Naive B cell (primary cell): ENCODE results near the gene LPCAT1. TPM values are rescaled to one million over a fixed set of nuclear protein-coding genes. Genes with fewer than 3 reads are reported as not detected.
"Not testable (repeated sequence)": the region's sequence is repeated elsewhere in the genome, so short reads cannot be mapped to it uniquely, and the experiment has no call there.

Experiments
- ATAC-seq, 2 donors: fragments of 150-1000 bp; cut with Tn5 transposase; 2 replicates each; pipeline ENCODE4 v1.10.0; 2021; ENCODE audit warnings: low read depth in 2 of 2, mild to moderate bottlenecking in 2 of 2, moderate library complexity in 2 of 2
- DNase-seq: peaks from one replicate; pipeline ENCODE4 v3.0.0; 2022
- H3K27ac Mint-ChIP-seq, 6 donors: one replicate each; pipeline ENCODE4 v1.8.0; 2020 to 2022; ENCODE audit warnings: mild to moderate bottlenecking in 6 of 6, mixed read lengths in 6 of 6, moderate library complexity in 5 of 6, inconsistent platforms in 2 of 6
- H3K27me3 Mint-ChIP-seq, 3 donors: one replicate each; pipeline ENCODE4 v1.8.0; 2021 to 2022; ENCODE audit warnings: mixed read lengths in 3 of 3, mild to moderate bottlenecking in 1 of 3
- H3K36me3 Mint-ChIP-seq, 2 donors: one replicate each; pipeline ENCODE4 v1.8.0; 2020 to 2022; ENCODE audit warnings: mixed read lengths in 2 of 2, inconsistent platforms in 1 of 2, mild to moderate bottlenecking in 1 of 2
- H3K4me1 Mint-ChIP-seq, 3 donors: one replicate each; pipeline ENCODE4 v1.8.0; 2020 to 2022; ENCODE audit warnings: mixed read lengths in 3 of 3, inconsistent platforms in 1 of 3, mild to moderate bottlenecking in 1 of 3, moderate library complexity in 1 of 3
- H3K4me3 Mint-ChIP-seq, 8 donors: one replicate each; pipeline ENCODE4 v1.8.0; 2020 to 2022; ENCODE audit warnings: mild to moderate bottlenecking in 8 of 8, mixed read lengths in 8 of 8, moderate library complexity in 8 of 8, inconsistent platforms in 2 of 8
- H3K9me3 Mint-ChIP-seq, 7 donors: one replicate each; pipeline ENCODE4 v1.8.0; 2020 to 2022; ENCODE audit warnings: mixed read lengths in 7 of 7, mild to moderate bottlenecking in 5 of 7, inconsistent platforms in 2 of 7, moderate library complexity in 1 of 7
- polyA plus RNA-seq, 6 donors: library from polyadenylated mRNA; unstranded; fragments of 300-500 nt; fragmentation: Illumina TruSeq; gene quantifications; one replicate each; pipeline ENCODE4 v1.2.3, GENCODE V29; 2021; ENCODE audit warnings: low read depth in 6 of 6

The LPCAT1 gene
- polyA plus RNA-seq, 6 donors from 2014 or later, result 19.5 to 63.3 (median 52.7) TPM

GRCh38 chr5:1511048-1511447 lies 12.7 kb downstream of the LPCAT1 start:
- H3K27ac Mint-ChIP-seq, result peak overlapping the region in 2 of 6 donors; percentile 82 to 89
- H3K27me3 Mint-ChIP-seq, result no peaks in the 10 kb centered on the region
- H3K36me3 Mint-ChIP-seq, result peaks cover 0 to 5% of the 10 kb centered on the region in 2 donors
- ATAC-seq (peak; percentile 35 to 62), DNase-seq (no peak)
- H3K9me3 Mint-ChIP-seq, result no peaks in the 10 kb centered on the region
- no peak overlapping the region for H3K4me3 Mint-ChIP-seq
- H3K4me1 Mint-ChIP-seq, result peaks cover 36 to 49% (median 41%) of the 10 kb centered on the region in 3 donors

- no peak overlapping the region for H3K4me3 Mint-ChIP-seq
- peak overlapping the region in 1 of 6 donors; percentile 82 for H3K27ac Mint-ChIP-seq
- peaks cover 36 to 49% (median 41%) of the 10 kb centered on the region in 3 donors for H3K4me1 Mint-ChIP-seq
- H3K27me3 Mint-ChIP-seq, result no peaks in the 10 kb centered on the region
- H3K36me3 Mint-ChIP-seq, result peaks cover 0 to 5% of the 10 kb centered on the region in 2 donors
- DNase-seq (no peak), ATAC-seq (no peak)
- no peaks in the 10 kb centered on the region for H3K9me3 Mint-ChIP-seq
Measured at GRCh38 chr5:1510631-1511030, 13.1 kb downstream of the LPCAT1 start.

- H3K27ac Mint-ChIP-seq, result peak overlapping the region in 4 of 6 donors; percentile 56 to 87 (median 78)
- H3K4me1 Mint-ChIP-seq, result peaks cover 36 to 48% (median 42%) of the 10 kb centered on the region in 3 donors
- no peaks in the 10 kb centered on the region for H3K27me3 Mint-ChIP-seq
- ATAC-seq (no peak), DNase-seq (no peak)
- peaks cover 0 to 5% of the 10 kb centered on the region in 2 donors for H3K36me3 Mint-ChIP-seq
- no peaks in the 10 kb centered on the region for H3K9me3 Mint-ChIP-seq
- H3K4me3 Mint-ChIP-seq, result no peak overlapping the region
Measured at GRCh38 chr5:1510151-1510561, 13.6 kb downstream of the LPCAT1 start.

- peaks cover 0 to 5% of the 10 kb centered on the region in 2 donors for H3K36me3 Mint-ChIP-seq
- H3K4me3 Mint-ChIP-seq, result no peak overlapping the region
- DNase-seq (no peak), ATAC-seq (no peak)
- no peaks in the 10 kb centered on the region for H3K27me3 Mint-ChIP-seq
- H3K27ac Mint-ChIP-seq, result peak overlapping the region in 4 of 6 donors; percentile 6 to 82 (median 64)
- H3K9me3 Mint-ChIP-seq, result no peaks in the 10 kb centered on the region
- H3K4me1 Mint-ChIP-seq, result peaks cover 36 to 52% (median 42%) of the 10 kb centered on the region in 3 donors
Measured at GRCh38 chr5:1509346-1510085, 14.2 kb downstream of the LPCAT1 start.

GRCh38 chr5:1508659-1509290 lies 15.0 kb downstream of the LPCAT1 start:
- Mint-ChIP-seq H3K27ac (peak overlapping the region in 4 of 6 donors; percentile 4 to 86 (median 34)), H3K36me3 (peaks cover 0 to 5% of the 10 kb centered on the region in 2 donors), H3K4me1 (peaks cover 39 to 60% (median 49%) of the 10 kb centered on the region in 3 donors), H3K4me3 (no peak overlapping the region), H3K27me3 (no peaks in the 10 kb centered on the region), H3K9me3 (no peaks in the 10 kb centered on the region)
- no peak for DNase-seq
- ATAC-seq, result no peak

GRCh38 chr5:1507961-1508658 lies 15.7 kb downstream of the LPCAT1 start:
- Mint-ChIP-seq H3K4me3 (no peak overlapping the region), H3K4me1 (peaks cover 43 to 66% (median 53%) of the 10 kb centered on the region in 3 donors), H3K27ac (peak overlapping the region in 5 of 6 donors; percentile 4 to 86 (median 44)), H3K27me3 (no peaks in the 10 kb centered on the region), H3K9me3 (peaks cover 0 to under 1% (median 0%) of the 10 kb centered on the region in 7 donors), H3K36me3 (peaks cover 0 to 5% of the 10 kb centered on the region in 2 donors)
- DNase-seq (no peak), ATAC-seq (no peak)

GRCh38 chr5:1507457-1507856 lies 16.3 kb downstream of the LPCAT1 start:
- H3K4me3 Mint-ChIP-seq, result peak overlapping the region in 2 of 8 donors; percentile 44 to 45
- no peaks in the 10 kb centered on the region for H3K27me3 Mint-ChIP-seq
- peaks cover 46 to 73% (median 53%) of the 10 kb centered on the region in 3 donors for H3K4me1 Mint-ChIP-seq
- H3K36me3 Mint-ChIP-seq, result peaks cover 0 to 5% of the 10 kb centered on the region in 2 donors
- DNase-seq, result no peak
- ATAC-seq, result no peak
- peak overlapping the region in 5 of 6 donors; percentile 19 to 86 (median 63) for H3K27ac Mint-ChIP-seq
- H3K9me3 Mint-ChIP-seq, result peaks cover 0 to 1% (median 0%) of the 10 kb centered on the region in 7 donors

GRCh38 chr5:1507014-1507375 lies 16.8 kb downstream of the LPCAT1 start:
- no peak for ATAC-seq
- H3K4me3 Mint-ChIP-seq, result peak overlapping the region in 3 of 8 donors; percentile 25 to 45 (median 44)
- peaks cover 0 to 1% (median 0%) of the 10 kb centered on the region in 7 donors for H3K9me3 Mint-ChIP-seq
- no peaks in the 10 kb centered on the region for H3K27me3 Mint-ChIP-seq
- H3K27ac Mint-ChIP-seq, result peak overlapping the region; percentile 19 to 89 (median 83)
- peaks cover 50 to 76% (median 53%) of the 10 kb centered on the region in 3 donors for H3K4me1 Mint-ChIP-seq
- no peak for DNase-seq
- peaks cover 0 to 5% of the 10 kb centered on the region in 2 donors for H3K36me3 Mint-ChIP-seq

GRCh38 chr5:1506242-1507013 lies 17.3 kb downstream of the LPCAT1 start:
- H3K4me3 Mint-ChIP-seq, result peak overlapping the region in 4 of 8 donors; percentile 47 to 69 (median 56)
- peaks cover 0 to 1% (median 0%) of the 10 kb centered on the region in 7 donors for H3K9me3 Mint-ChIP-seq
- peaks cover 0 to 5% of the 10 kb centered on the region in 2 donors for H3K36me3 Mint-ChIP-seq
- DNase-seq, result no peak
- ATAC-seq, result no peak
- peak overlapping the region; percentile 79 to 92 (median 84) for H3K27ac Mint-ChIP-seq
- H3K27me3 Mint-ChIP-seq, result no peaks in the 10 kb centered on the region
- peaks cover 50 to 79% (median 54%) of the 10 kb centered on the region in 3 donors for H3K4me1 Mint-ChIP-seq

GRCh38 chr5:1505506-1506241 lies 18.1 kb downstream of the LPCAT1 start:
- H3K9me3 Mint-ChIP-seq, result peaks cover 0 to 1% (median 0%) of the 10 kb centered on the region in 7 donors
- no peak for DNase-seq
- H3K27me3 Mint-ChIP-seq, result no peaks in the 10 kb centered on the region
- H3K4me3 Mint-ChIP-seq, result peak overlapping the region in 7 of 8 donors; percentile 50 to 88 (median 69)
- H3K4me1 Mint-ChIP-seq, result peaks cover 52 to 83% (median 59%) of the 10 kb centered on the region in 3 donors
- no peak for ATAC-seq
- H3K27ac Mint-ChIP-seq, result peak overlapping the region; percentile 61 to 93 (median 85)
- H3K36me3 Mint-ChIP-seq, result peaks cover 0 to 5% of the 10 kb centered on the region in 2 donors

GRCh38 chr5:1505089-1505488 lies 18.7 kb downstream of the LPCAT1 start:
- Mint-ChIP-seq H3K4me3 (peak overlapping the region in 3 of 8 donors; percentile 10 to 80 (median 43)), H3K27ac (peak overlapping the region in 5 of 6 donors; percentile 20 to 98 (median 79))
- not testable (repeated sequence) for H3K27me3 Mint-ChIP-seq

GRCh38 chr5:1504617-1505016 lies 19.1 kb downstream of the LPCAT1 start:
- peaks cover 54 to 83% (median 62%) of the 10 kb centered on the region in 3 donors for H3K4me1 Mint-ChIP-seq
- ATAC-seq (no peak), DNase-seq (no peak)
- peak overlapping the region in 5 of 6 donors; percentile 96 to 100 (median 98) for H3K27ac Mint-ChIP-seq
- peaks cover 0 to 1% (median 0%) of the 10 kb centered on the region in 7 donors for H3K9me3 Mint-ChIP-seq
- peak overlapping the region; percentile 10 to 91 (median 78) for H3K4me3 Mint-ChIP-seq
- no peaks in the 10 kb centered on the region for H3K36me3 Mint-ChIP-seq
- no peaks in the 10 kb centered on the region for H3K27me3 Mint-ChIP-seq

More at GRCh38 chr5:1505089-1505488, 18.7 kb downstream of the LPCAT1 start:
- H3K4me1 Mint-ChIP-seq, result peaks cover 51 to 83% (median 59%) of the 10 kb centered on the region in 3 donors
- not testable (repeated sequence) for ATAC-seq, H3K9me3 Mint-ChIP-seq, H3K36me3 Mint-ChIP-seq, DNase-seq
